HG03521 (cell line): ENCODE results near the gene MYO1G.
"Not testable (repeated sequence)": the region's sequence is repeated elsewhere in the genome, so short reads cannot be mapped to it uniquely, and the experiment has no call there.

Experiments used
- ATAC-seq: cut with Tn5 transposase; IDR thresholded peaks from one replicate; pipeline ENCODE4 v1.9.1; 2021; ENCODE audit warnings: mild to moderate bottlenecking, moderate library complexity; ENCODE audit not compliant: unreplicated experiment

The MYO1G gene

DNA sequence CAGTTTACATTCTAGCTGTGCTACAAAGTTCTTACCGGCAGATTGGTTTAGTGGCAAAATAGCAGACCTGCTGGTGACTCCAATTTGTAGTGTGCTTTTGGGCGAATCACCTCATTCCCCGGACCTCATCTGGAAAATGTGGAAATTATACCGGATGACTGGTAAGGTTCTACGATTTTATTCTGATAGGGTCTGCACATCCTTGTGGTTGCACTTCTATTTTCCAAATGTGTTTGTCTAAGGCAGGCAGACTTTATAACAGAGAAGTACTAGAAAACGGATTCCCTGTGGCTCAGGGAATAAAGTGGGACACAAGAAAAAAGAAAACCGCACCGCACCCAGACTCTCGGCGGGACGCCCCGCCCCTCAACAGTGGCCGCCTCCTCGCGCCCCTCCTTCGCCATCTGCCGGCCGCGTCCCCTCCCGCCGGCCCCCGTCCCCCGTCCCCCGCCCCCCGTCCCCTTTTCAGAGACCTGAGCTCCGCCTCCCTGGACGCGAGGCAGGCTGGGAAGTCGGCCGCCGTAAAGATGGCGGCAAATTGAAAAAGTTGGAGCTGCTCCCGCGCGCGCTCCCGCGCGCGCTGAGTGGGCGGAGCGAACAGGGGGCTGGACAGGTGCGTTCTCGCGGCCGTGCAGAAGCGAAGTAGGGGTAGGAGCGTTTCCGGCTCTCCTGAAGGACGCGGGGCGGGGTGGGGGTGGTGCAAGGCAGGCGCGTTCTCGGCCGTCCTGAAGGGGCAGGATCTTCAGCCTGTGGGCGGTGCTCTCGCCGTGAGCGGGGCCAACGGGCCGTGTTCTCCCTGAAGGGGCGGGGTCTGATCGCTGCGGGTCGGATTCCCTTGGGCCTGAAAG, 20.7 kb upstream of the MYO1G start:
- peak; percentile 80 for ATAC-seq

DNA sequence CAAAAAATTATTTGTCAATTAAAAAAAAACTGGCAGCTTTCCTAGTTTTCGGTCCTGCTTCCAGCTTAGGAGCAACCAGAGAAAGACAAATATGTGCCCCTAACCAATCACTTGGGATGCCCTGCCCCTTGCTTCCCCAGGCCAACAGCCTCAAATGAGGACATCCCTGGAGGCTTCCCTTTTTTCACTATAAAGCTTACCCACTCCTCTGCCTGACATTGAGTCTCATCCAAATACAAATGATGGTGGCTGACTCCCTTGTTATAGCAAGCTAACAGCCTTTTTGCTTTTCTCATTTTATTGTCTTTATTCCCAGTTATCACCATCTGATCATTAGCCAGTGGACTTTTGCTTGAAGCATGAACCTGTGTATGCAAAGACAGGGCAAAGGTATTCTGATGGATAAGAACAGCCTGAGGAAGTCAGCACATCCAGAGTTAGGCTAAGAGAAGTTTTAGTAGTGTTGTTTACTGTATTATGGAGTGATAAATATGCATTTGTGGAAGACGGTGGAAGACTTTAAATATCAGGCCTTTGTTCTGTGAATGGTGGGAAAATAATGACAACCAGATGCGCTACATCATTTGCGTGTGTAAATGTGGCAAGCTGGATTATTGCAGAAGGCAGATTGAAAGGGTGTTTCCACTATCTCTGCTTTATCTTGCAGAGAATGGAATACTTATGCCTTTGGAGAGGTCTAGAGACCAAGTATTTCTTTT, 19.5 kb upstream of the MYO1G start:
- ATAC-seq: no peak

DNA sequence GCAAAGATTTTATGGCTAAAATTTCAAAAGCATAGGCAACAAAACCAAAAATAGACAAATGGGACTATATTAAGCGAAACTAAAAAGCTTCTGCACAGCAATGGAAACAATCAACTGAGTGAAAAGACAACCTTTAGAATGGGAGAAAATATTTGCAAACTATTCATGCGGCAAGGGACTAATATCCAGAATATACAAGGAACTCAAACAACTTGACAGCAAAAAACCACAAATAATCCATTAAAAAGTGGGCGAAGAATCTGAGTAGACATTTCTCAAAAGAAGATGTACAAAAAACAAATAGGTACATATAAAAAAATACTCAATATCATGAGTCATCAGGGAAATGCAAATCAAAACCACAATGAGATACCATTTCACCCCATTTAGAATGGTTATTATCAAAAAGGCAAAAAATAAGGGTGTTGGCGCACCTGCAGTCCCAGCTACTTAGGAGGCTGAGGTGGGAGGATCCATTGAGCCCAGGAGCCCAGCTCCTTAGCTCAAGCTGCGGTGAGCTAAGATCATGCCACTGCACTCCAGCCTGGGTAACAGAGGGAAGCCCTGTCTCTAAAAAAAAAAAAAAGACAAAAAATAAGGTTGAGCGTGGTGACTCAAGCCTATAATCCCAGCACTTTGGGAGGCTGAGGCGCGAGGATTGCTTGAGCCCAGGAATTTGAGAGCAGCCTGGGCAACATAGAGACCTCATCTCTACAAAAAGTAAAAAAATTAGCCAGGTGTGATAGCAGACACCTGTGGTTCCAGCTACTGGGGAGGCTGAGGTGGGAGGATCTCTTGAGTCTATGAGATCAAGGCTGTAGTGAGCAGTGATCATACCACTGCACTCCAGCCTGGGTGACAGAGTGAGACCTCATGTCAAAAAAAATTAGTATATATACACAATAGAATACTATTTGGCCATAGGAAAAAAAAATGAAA, 17.0 kb upstream of the MYO1G start:
- no peak for ATAC-seq

DNA sequence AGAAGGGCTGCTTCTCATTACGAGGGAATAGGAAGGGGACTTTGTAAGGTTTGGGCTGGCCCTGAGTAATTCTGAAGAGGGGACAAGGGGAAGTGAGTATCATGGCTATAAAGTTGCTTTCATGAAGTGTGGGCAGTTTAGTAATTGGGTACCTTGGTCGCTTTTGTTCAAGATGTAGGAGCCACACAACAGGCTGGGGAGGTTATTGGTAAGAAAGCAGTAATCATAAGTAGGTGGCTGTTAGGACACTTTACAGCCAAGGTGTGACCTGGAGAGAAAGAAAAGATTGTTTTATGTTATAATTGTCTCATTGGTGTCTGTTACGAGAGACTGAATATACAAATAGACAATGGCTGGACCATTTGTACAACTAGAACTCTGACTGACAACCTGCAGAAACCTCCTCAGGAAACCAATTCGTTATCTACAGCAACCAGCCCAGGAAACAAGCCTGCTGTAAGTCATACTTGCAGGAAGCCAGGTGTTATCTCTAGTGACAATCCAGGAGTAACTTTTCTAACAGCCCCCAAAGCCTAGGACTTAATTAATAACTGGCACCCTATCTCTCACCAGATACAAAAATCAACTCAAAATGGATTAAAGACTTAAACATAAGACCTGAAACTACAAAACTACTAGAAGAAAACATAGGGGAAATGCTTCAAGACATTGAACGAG, 16.2 kb upstream of the MYO1G start:
- no peak for ATAC-seq

DNA sequence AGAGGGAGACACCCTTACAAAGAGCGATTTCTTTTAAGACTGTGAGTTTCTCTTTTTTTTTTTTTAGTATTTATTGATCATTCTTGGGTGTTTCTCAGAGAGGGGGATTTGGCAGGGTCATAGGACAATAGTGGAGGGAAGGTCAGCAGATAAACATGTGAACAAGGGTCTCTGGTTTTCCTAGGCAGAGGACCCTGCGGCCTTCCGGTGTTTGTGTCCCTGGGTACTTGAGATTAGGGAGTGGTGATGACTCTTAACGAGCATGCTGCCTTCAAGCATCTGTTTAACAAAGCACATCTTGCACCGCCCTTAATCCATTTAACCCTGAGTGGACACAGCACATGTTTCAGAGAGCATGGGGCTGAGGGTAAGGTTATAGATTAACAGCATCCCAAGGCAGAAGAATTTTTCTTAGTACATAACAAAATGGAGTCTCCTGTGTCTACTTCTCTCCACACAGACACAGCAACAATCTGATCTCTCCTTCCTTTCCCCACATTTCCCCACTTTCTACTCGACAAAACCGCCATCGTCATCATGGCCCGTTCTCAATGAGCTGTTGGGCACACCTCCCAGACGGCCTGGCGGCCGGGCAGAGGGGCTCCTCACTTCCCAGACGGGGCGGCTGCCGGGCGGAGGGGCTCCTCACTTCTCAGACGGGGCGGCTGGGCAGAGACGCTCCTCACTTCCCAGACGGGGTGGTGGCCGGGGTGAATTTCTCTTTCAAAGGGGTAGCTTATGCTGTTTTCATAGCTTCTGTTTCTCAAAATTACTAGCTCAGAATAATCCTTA, 13.4 kb upstream of the MYO1G start:
- ATAC-seq: not testable (repeated sequence)

DNA sequence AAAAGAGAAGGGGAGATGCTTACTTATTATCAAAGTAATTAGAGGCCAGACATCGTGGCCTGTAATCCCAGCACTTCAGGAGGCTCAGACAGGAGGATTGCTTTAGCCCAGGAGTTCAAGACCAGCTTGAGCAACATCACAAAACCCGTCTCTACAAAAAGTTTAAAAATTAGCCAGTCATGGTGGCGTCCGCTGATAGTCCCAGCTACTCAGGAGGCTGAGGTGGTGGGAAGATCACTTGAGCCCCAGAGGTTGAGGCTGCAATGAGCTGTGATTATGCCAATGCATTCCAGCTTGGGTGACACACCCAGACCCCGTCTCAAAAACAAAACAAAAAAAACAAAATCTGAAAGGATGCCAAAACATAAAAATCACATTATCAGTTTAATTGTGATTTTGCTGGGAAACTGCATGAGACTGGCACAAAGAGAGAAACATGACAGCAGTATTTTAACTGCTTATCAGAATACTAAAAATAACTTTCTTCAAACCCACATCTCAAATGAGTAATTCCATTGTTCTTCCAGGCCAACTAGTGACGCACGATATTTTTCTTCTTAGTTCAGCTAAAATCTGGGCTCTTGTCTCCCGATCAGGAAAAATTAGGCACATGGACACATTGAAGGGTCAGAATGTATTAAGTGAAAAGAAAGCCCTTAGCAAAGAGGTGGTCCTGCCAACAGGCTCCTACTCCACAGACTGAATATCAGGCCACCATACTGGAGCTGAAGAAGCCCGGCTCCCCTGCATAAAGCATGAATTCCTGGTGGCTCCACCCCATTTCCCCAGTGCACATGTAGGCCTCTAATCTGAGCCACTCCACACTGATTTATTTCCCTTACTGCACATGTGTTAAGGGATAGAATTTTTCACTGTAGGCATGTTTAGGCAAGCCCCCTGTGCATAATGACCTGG, 11.6 kb upstream of the MYO1G start:
- ATAC-seq: no peak

DNA sequence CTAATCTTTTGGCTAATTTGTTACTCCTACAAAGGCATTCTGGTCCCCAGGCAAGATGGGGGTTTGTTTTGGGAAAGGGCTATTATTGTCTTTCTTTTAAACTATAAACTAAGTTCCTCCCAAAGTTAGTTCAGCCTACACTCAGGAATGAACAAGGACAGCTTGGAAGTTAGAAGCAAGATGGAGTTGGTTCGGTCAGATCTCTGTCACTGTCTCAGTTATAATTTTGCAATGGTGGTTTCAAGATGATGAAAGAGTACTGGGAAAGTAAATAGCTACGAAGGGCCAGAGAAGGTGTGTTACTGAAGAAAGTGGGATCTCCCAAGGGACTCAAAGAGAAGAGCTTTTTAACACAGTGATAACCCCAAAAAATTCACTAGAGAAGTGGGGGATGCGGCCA, 10.3 kb upstream of the MYO1G start:
- no peak for ATAC-seq

DNA sequence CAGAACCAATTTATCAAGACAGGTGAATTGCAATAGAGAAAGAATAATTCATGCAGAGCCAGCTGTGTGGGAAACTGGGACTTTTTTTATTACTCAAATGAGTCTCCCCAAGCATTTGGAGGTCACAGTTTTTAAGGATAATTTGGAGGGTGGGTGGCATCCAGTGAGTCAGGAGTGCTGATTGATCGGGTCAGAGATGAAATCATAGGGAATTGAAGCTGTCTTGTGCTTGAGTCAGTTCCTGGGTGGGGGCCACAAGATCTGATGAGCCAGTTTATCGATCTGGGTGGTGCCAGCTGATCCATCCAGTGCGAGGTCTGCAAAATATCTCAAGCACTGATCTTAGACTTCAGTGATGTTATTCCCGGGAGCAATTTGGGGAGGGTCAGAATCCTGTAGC, 9.9 kb upstream of the MYO1G start:
- ATAC-seq: no peak

DNA sequence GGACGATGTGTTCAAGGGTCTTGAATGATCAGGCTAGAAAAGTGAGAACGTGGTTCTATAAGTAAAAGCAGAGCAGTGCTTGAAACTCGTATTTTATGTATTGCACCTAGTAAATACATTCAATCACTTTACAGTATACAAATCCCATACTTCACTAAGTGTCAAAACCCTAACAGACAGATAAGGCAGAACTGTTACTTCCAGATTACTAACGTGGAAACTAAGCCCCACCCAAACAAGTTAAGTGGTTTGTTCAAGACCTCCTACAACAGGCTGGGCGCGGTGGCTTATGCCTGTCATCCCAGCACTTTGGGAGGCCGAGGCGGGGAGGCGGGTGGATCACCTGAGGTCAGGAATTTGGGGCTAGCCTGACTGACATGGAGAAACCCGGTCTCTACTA, 9.2 kb upstream of the MYO1G start:
- ATAC-seq: no peak

DNA sequence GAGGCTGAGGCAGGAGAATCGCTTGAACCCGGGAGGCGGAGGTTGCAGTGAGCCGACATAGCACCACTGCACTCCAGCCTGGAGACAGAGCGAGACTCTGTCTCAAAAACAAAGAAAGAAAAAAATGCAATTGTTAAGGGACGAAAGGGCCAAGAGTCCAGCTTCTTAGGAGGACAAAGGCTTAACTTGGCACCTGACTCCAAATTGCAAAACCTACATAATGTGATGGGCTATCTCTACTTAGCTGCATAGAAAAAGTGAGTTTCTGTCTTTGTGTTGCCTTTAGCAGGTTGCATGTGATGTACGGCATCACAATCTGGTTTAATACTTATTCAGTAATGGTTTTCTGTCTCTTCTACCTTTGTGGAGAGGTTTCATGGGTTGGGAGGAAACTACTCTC, 8.6 kb upstream of the MYO1G start:
- no peak for ATAC-seq

DNA sequence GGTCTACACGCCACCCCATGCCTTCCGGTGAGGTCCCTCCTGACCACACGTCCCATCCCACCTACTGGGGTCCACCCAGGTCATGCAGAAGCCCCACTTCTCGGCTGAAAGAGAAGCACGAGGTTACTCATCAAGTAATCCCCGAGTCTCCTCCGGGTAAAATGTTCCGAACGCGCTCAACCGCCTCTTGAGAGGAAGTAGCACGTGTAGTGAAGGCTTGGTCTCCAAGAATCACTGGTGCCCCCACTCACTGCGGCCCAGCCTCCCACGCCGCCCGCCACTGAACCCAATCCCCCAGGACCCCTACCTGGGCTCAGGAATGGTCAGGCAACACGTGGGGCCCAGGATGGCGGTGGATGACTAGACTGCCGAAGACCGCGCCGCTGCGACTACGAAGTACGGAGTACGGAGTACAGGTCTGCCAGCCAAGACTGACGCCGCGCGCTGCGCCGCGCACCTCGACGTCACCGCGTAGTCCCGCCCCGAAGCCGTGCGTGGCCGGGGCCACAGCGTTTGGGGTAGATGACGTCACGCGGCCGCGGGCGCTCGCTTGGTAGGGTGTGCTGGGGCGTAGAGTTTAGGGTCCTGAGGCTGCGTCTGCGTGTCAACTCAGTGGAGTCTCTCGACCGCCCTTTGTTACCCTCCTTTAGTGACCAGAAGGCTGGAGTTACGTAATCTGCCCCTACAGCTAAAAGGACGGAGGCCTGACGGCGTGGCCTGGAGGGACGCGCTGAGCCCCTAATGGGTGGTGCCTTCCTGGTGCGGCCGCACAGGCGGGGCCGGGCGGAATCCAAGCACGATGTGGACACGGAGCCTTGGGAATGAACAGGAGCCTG, 7.6 kb upstream of the MYO1G start:
- ATAC-seq: peak; percentile 96

DNA sequence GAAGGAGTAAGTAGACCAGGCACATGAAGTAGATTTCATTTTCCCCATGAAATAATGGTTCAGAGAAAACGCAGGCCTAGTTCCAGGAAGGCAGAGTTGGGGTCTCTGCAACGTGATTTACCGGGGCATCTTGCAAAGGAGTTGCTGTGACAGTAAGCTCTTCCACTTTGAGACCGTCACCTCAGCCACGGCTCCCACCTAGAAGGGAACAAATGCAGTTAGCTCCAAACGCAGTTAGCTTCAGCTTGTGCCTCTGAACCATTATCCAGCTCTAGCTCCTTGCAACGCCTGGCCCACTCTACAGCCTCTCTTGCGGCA, 7.0 kb upstream of the MYO1G start:
- no peak for ATAC-seq

DNA sequence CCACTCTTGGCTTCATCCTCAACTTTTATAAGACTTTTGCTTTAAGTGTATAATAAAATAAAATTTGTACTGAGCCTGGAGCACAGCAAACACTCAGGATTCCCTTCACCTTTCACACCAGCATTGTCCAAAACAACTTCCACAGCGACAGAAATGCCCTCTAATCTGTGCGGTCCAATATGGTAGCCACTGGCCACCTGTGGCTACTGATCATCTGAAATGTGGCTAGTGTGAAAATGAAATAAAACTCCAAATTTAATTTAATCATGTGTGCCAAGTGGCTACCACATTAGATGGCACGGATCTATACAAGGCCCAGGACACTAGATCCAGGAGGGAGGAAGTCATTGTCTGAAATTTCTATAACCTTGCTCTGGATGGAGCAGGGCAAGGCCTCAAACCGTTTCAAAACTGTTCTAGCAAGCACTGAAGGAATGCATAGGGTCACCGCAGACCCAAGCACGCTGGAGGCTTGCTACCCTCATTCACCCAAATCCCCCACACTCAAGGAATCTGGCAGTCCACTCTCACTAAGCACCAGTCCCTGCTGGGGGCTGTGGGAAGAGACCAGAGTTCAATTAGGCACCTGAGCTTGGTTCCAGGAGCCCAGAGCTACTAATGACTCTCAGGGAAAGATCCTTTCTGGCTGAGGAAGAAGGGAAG, 6.3 kb upstream of the MYO1G start:
- no peak for ATAC-seq

DNA sequence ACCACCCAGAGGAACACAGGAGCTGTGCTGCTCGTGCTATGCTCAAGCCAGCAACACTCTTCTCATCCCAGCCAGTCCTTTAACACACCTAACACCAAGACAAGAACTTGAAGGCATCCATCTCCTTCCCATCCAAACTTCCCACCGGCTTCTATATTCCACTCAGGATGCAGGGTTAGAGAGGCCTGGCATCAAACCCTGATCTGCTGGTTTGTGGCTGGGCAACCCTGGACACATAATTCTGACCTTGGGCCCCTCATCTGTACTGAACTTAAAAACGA, 5.6 kb upstream of the MYO1G start:
- no peak for ATAC-seq

DNA sequence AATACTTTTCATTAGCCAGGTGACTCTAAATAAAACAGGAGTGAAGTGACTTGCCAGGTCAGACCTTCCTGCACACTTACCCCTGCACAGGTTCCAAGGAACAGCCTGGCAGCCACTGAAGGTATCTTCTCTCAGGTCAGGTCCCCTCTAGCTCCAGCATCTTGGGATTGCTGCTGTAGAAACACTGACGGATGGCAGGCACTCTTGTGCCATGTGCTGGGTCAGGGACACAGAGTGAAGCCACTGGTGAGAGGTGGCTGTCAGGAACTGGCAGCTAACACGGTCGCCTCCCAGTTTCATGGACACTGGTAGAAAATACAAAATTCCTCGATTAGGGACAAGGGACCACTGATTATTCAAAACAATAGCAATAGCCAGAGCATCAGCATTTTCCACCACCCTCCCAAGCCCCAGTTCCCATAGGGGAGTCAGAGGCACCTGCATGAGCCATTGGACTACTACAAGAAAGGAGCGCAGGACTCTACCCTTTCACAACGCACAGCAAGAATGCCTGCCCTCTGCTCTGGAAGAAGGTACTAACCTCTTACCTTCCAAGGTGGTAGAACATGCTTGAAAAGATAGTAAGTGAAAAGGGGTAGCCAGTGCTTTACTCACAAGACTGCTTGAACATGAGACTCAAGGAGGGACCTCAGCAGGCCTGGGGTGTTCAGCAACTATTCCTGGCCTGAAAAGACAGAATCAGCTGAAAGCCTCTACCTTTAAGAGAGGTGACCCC, 5.1 kb upstream of the MYO1G start:
- no peak for ATAC-seq

DNA sequence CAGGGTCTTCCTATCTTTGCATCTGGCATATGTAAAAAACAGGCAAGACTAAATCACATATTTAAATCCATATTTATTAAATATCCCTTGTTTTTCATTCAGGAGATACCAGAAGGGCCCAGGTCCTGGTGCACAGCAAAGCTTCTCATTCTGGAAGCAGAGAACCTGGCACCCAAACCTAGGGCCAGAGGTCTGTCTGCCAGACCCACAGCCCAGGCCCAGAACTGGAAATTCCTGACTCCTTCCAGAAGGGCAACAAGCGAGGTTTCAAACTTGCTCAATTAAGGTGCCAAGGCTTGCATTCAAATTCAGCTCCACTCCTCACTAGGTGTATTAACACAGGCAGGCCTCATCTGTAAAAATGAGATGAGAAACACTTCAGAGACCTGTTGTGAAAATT, 4.2 kb upstream of the MYO1G start:
- ATAC-seq: no peak

DNA sequence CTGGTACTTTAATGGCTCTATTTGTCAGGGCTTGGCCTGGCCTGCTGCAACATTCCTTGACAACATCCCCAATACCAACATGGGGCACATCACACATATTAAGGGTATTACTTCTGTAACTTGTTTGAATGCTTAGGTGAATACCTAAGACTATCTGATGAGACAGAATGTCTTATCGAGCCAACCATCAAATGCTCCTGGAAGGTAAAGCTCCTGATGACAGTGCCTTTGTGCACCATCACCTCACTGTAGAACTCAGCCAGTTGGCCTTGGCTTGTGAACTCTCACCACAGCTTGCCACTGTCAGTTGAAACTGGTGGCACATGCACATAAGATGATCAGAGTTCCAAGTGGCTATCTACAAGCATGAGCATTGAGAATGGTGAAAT, 3.7 kb upstream of the MYO1G start:
- ATAC-seq: no peak
